Measurements from ENCODE around the gene MCFD2. TPM values are rescaled to one million over a fixed set of nuclear protein-coding genes. Genes with fewer than 3 reads are reported as not detected.

The MCFD2 gene
- total RNA-seq, 1 donor from 2014 or later, result 33.0 TPM

- no peak overlapping the region for H3K4me3 Mint-ChIP-seq (ENCODE audit: unreplicated experiment)
- no peak overlapping the region for H3K27ac Mint-ChIP-seq (ENCODE audit: unreplicated experiment)
- H3K27me3 Mint-ChIP-seq (ENCODE audit: unreplicated experiment), result peaks cover 3% of the 10 kb centered on the region
- H3K36me3 Mint-ChIP-seq (ENCODE audit: unreplicated experiment), result no peaks in the 10 kb centered on the region
- no peaks in the 10 kb centered on the region for H3K9me3 Mint-ChIP-seq (ENCODE audit: unreplicated experiment)
- no peaks in the 10 kb centered on the region for H3K4me1 Mint-ChIP-seq (ENCODE audit: low read depth, unreplicated experiment)
- DNase-seq, result no peak
- TF ChIP-seq, protein P1, sequence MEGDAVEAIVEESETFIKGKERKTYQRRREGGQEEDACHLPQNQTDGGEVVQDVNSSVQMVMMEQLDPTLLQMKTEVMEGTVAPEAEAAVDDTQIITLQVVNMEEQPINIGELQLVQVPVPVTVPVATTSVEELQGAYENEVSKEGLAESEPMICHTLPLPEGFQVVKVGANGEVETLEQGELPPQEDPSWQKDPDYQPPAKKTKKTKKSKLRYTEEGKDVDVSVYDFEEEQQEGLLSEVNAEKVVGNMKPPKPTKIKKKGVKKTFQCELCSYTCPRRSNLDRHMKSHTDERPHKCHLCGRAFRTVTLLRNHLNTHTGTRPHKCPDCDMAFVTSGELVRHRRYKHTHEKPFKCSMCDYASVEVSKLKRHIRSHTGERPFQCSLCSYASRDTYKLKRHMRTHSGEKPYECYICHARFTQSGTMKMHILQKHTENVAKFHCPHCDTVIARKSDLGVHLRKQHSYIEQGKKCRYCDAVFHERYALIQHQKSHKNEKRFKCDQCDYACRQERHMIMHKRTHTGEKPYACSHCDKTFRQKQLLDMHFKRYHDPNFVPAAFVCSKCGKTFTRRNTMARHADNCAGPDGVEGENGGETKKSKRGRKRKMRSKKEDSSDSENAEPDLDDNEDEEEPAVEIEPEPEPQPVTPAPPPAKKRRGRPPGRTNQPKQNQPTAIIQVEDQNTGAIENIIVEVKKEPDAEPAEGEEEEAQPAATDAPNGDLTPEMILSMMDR (IDR thresholded peaks at IDR 0.05; ENCODE audit: partially characterized antibody, unreplicated experiment), result no peak
Measured at GRCh38 chr2:46962751-46963150, 47.1 kb upstream of the MCFD2 start.

DNA sequence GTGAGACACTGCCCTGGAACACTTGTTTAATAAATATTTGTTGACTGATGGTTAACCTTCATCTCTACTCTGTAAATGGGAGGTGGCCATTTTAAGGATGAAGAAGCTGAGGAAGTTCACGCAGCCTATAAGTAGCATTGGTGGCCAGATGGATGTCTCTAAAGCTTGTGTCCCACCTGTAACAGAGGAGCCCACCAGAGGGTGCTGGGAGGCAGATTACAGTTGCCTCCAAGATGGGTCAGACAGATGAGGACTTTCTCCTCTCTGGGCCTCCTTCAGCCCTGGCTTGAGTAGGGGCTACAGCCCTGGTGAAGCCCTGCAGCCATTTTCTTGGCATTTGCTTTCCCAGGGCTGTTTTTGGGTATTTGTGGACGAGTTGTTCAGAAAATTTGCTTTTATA lies 45.0 kb upstream of the MCFD2 start:
- Mint-ChIP-seq H3K27me3 (ENCODE audit: unreplicated experiment) (peaks cover 3% of the 10 kb centered on the region), H3K9me3 (ENCODE audit: unreplicated experiment) (no peaks in the 10 kb centered on the region), H3K4me3 (ENCODE audit: unreplicated experiment) (no peak overlapping the region), H3K36me3 (ENCODE audit: unreplicated experiment) (no peaks in the 10 kb centered on the region), H3K4me1 (ENCODE audit: low read depth, unreplicated experiment) (no peaks in the 10 kb centered on the region), H3K27ac (ENCODE audit: unreplicated experiment) (no peak overlapping the region)
- TF ChIP-seq, protein P1 (IDR thresholded peaks at IDR 0.05; ENCODE audit: partially characterized antibody, unreplicated experiment), result no peak
- no peak for DNase-seq

DNA sequence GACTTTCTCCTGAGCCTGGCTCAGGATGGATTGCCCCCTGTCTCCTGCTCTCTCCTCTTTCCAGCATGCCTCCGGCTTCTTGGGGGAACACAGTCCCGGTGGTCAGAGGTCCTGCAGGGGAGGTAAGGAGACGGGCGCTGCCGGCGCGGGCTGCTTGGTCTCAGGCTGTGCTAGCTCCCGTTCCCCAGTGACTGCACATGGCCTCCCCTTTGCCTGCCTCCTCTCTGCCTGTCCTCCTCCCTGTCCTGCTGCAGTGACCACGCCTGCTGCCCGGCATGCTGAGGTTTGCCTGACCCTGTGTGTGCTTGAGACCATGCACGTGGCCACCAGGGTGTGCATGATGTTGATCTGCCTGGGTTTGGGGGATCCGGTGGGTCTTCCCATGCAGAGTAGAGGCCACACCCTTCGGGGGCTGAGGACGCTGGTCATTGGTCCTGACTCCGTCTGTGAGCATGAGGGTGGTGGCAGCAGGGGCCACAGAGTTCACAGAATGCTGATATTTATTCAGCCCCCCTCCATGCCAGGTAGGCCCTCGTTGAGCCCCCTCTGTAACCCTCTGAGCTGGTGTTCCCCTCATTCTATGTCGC lies 42.9 kb upstream of the MCFD2 start:
- Mint-ChIP-seq H3K27me3 (ENCODE audit: unreplicated experiment) (peaks cover 1% of the 10 kb centered on the region), H3K4me1 (ENCODE audit: low read depth, unreplicated experiment) (no peaks in the 10 kb centered on the region), H3K27ac (ENCODE audit: unreplicated experiment) (no peak overlapping the region), H3K9me3 (ENCODE audit: unreplicated experiment) (no peaks in the 10 kb centered on the region), H3K36me3 (ENCODE audit: unreplicated experiment) (no peaks in the 10 kb centered on the region), H3K4me3 (ENCODE audit: unreplicated experiment) (no peak overlapping the region)
- TF ChIP-seq, protein P1 (IDR thresholded peaks at IDR 0.05; ENCODE audit: partially characterized antibody, unreplicated experiment), result no peak
- DNase-seq, result no peak

GRCh38 chr2:46956981-46957531 lies 41.5 kb upstream of the MCFD2 start:
- H3K27ac Mint-ChIP-seq (ENCODE audit: unreplicated experiment), result no peak overlapping the region

GRCh38 chr2:46955764-46956163 lies 40.2 kb upstream of the MCFD2 start:
- peaks cover 5% of the 10 kb centered on the region for H3K36me3 Mint-ChIP-seq (ENCODE audit: unreplicated experiment)
- TF ChIP-seq, protein P1 (IDR thresholded peaks at IDR 0.05; ENCODE audit: partially characterized antibody, unreplicated experiment), result no peak
- H3K4me3 Mint-ChIP-seq (ENCODE audit: unreplicated experiment), result no peak overlapping the region
- H3K27me3 Mint-ChIP-seq (ENCODE audit: unreplicated experiment), result peaks cover 2% of the 10 kb centered on the region
- no peak for DNase-seq
- H3K27ac Mint-ChIP-seq (ENCODE audit: unreplicated experiment), result no peak overlapping the region
- H3K4me1 Mint-ChIP-seq (ENCODE audit: low read depth, unreplicated experiment), result no peaks in the 10 kb centered on the region
- H3K9me3 Mint-ChIP-seq (ENCODE audit: unreplicated experiment), result no peaks in the 10 kb centered on the region

More at GRCh38 chr2:46956981-46957531, 41.5 kb upstream of the MCFD2 start:
- DNase-seq, result no peak
- Mint-ChIP-seq H3K9me3 (ENCODE audit: unreplicated experiment) (no peaks in the 10 kb centered on the region), H3K36me3 (ENCODE audit: unreplicated experiment) (no peaks in the 10 kb centered on the region), H3K4me1 (ENCODE audit: low read depth, unreplicated experiment) (no peaks in the 10 kb centered on the region), H3K4me3 (ENCODE audit: unreplicated experiment) (no peak overlapping the region), H3K27me3 (ENCODE audit: unreplicated experiment) (peaks cover 1% of the 10 kb centered on the region)
- TF ChIP-seq, protein P1 (IDR thresholded peaks at IDR 0.05; ENCODE audit: partially characterized antibody, unreplicated experiment), result no peak

Measured in glutamatergic neuron (in vitro differentiated cells).